Tibial artery (tissue), 4 donors: ENCODE data around the gene A2M.

Experiments used
- DNase-seq, 2 donors: peaks; one replicate each; pipeline ENCODE4 v3.0.0-alpha.2; 2019
- H3K27ac ChIP-seq, 2 donors: fragments of 200-600 bp; sonication (generic) in 1 of 2; 1 replicate in 1 of 2; 2 replicates in 1 of 2; pipeline ENCODE4 v1.5.1; 2018 to 2019; ENCODE audit warnings: mild to moderate bottlenecking in 1 of 2
- H3K27me3 ChIP-seq, 2 donors: fragments of 200-600 bp; sonication (generic) in 1 of 2; one replicate each; pipeline versions ENCODE4 v1.5.1 to v1.6.0; 2016 to 2019
- H3K36me3 ChIP-seq, 3 donors: fragments of 200-600 bp; sonication (generic) in 2 of 3; one replicate each; pipeline ENCODE4 v1.5.1; 2016 to 2019; ENCODE audit warnings: mild to moderate bottlenecking in 2 of 3
- H3K4me1 ChIP-seq, 4 donors: fragments of 200-600 bp; sonication (generic) in 2 of 4; 1 replicate in 3 of 4; 2 replicates in 1 of 4; pipeline ENCODE4 v1.5.1; 2016 to 2019
- H3K4me3 ChIP-seq, 2 donors: fragments of 200-600 bp; sonication (generic) in 1 of 2; 1 replicate in 1 of 2; 2 replicates in 1 of 2; pipeline ENCODE4 v1.5.1; 2018 to 2019; ENCODE audit warnings: mild to moderate bottlenecking in 2 of 2
- H3K9me3 ChIP-seq, 3 donors: fragments of 200-600 bp; sonication (generic) in 1 of 3; one replicate each; pipeline ENCODE4 v1.5.1; 2016 to 2019
- intact Hi-C: fragments of 100-400 bp; cut with DNase I; formaldehyde crosslinking; loops from one replicate; pipeline ENCODE4 v1.15.0; 2023; ENCODE audit warnings: low total_unique reads
- TF ChIP-seq, protein P1 (sequence below), 2 experiments: fragments of 200-600 bp in 1 of 2; fragments of 450-650 bp in 1 of 2; IDR thresholded peaks; one replicate each; pipeline ENCODE4 v1.5.1; 2017 to 2019; ENCODE audit warnings: antibody characterized with exemption in 2 of 2, mild to moderate bottlenecking in 1 of 2, moderate library complexity in 1 of 2

Gene A2M

GRCh38 chr12:9033265-9033887, 82.3 kb downstream of the A2M start:
- H3K27me3 ChIP-seq: no peaks in the 10 kb centered on the region
- H3K9me3 ChIP-seq: no peaks in the 10 kb centered on the region
- intact Hi-C loops: loop anchor here (10.0 kb wide), 1 partner anchor 79 kb away; no protein-coding TSS in a partner anchor
- H3K27ac ChIP-seq: no peak overlapping the region
- no peak for DNase-seq
- no peak overlapping the region for H3K4me3 ChIP-seq
- TF ChIP-seq, protein P1, sequence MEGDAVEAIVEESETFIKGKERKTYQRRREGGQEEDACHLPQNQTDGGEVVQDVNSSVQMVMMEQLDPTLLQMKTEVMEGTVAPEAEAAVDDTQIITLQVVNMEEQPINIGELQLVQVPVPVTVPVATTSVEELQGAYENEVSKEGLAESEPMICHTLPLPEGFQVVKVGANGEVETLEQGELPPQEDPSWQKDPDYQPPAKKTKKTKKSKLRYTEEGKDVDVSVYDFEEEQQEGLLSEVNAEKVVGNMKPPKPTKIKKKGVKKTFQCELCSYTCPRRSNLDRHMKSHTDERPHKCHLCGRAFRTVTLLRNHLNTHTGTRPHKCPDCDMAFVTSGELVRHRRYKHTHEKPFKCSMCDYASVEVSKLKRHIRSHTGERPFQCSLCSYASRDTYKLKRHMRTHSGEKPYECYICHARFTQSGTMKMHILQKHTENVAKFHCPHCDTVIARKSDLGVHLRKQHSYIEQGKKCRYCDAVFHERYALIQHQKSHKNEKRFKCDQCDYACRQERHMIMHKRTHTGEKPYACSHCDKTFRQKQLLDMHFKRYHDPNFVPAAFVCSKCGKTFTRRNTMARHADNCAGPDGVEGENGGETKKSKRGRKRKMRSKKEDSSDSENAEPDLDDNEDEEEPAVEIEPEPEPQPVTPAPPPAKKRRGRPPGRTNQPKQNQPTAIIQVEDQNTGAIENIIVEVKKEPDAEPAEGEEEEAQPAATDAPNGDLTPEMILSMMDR (IDR thresholded peaks at IDR 0.05): no peak
- H3K4me1 ChIP-seq: no peaks in the 10 kb centered on the region
- H3K36me3 ChIP-seq: no peaks in the 10 kb centered on the region

DNA sequence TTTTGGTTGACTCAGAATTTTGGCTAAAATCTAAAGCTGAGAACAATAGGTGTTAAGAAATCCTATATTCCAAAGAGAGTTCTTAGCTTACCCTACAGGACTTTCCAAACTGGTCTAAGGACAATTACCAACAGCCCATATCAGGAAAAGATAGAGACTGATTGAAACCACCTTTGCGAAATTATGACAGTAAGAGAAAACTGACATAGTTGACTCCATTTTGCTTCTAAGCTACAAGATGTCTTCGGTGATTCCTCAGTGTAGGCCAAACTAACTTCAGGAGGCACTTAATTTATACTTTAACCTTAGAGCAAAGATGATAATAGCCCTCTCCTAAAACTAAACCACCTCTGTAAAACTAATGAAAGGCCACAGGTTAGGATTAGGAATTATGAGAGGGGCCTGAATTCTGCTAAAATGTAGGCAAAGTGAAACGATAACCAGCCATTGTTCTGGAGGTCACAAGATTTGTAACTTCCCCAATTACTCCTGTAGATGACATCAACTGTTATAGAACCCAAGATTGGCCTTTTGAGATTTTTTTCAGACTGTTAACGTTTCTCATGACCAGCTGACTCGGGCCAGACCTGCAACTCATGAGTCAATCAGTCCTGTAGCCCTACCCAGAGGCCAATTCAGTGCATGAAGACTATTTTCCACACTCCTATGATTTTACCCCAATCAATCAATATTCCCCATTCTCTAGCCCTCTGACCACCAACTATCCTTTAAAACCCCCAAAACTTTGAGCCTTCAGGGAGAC, 83.3 kb downstream of the A2M start:
- Histone ChIP-seq H3K27me3 (no peaks in the 10 kb centered on the region), H3K4me1 (no peaks in the 10 kb centered on the region), H3K9me3 (no peaks in the 10 kb centered on the region), H3K4me3 (no peak overlapping the region), H3K36me3 (no peaks in the 10 kb centered on the region), H3K27ac (no peak overlapping the region)
- TF ChIP-seq, protein P1 (IDR thresholded peaks at IDR 0.05): no peak
- no peak for DNase-seq
- intact Hi-C loops: loop anchor here (10.0 kb wide), 1 partner anchor 78 kb away; no protein-coding TSS in a partner anchor

DNA sequence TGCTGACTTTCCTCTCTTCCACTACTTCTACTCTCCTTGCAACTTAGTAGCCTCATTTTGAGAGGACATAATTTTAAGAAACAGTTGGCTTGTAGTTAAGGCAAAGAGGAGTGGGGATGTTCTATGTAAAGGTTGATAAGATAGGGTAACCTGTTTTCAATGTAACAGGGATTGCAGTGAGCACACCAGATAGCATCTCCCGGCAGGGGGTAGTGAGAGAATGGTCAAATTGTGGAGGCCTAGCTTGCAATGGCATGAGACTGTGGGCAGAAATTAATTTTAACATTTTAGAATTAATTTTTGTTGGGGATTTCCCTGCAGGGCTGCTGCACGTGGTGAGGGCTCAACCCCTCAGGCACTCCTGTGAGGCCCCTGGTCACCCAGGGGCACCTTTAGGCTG, 84.9 kb downstream of the A2M start:
- Histone ChIP-seq H3K9me3 (no peaks in the 10 kb centered on the region), H3K36me3 (no peaks in the 10 kb centered on the region), H3K27ac (no peak overlapping the region), H3K27me3 (no peaks in the 10 kb centered on the region), H3K4me3 (no peak overlapping the region), H3K4me1 (no peaks in the 10 kb centered on the region)
- intact Hi-C loops: loop anchor here (10.0 kb wide), 1 partner anchor 76 kb away; no protein-coding TSS in a partner anchor
- no peak for DNase-seq
- TF ChIP-seq, protein P1 (IDR thresholded peaks at IDR 0.05): no peak

- Histone ChIP-seq H3K4me1 (no peaks in the 10 kb centered on the region), H3K36me3 (no peaks in the 10 kb centered on the region), H3K27ac (no peak overlapping the region), H3K27me3 (no peaks in the 10 kb centered on the region), H3K9me3 (no peaks in the 10 kb centered on the region), H3K4me3 (no peak overlapping the region)
- intact Hi-C loops: no loop called here
- TF ChIP-seq, protein P1 (IDR thresholded peaks at IDR 0.05): no peak
- DNase-seq: no peak
Observed at GRCh38 chr12:9027161-9028059, 88.3 kb downstream of the A2M start.

GRCh38 chr12:9024512-9024911, 91.2 kb downstream of the A2M start:
- TF ChIP-seq, protein P1 (IDR thresholded peaks at IDR 0.05): no peak
- intact Hi-C loops: no loop called here
- DNase-seq: no peak
- Histone ChIP-seq H3K27me3 (no peaks in the 10 kb centered on the region), H3K9me3 (no peaks in the 10 kb centered on the region), H3K4me3 (no peak overlapping the region), H3K27ac (no peak overlapping the region), H3K4me1 (no peaks in the 10 kb centered on the region), H3K36me3 (no peaks in the 10 kb centered on the region)
